ENCODE measurements around the gene SLC15A4. TPM values are rescaled to one million over a fixed set of nuclear protein-coding genes. Genes with fewer than 3 reads are reported as not detected.

The SLC15A4 gene
- polyA plus RNA-seq, 2 of the 4 experiments (the other 2 are of a cell fraction) = 21.6 to 40.0 TPM

DNA sequence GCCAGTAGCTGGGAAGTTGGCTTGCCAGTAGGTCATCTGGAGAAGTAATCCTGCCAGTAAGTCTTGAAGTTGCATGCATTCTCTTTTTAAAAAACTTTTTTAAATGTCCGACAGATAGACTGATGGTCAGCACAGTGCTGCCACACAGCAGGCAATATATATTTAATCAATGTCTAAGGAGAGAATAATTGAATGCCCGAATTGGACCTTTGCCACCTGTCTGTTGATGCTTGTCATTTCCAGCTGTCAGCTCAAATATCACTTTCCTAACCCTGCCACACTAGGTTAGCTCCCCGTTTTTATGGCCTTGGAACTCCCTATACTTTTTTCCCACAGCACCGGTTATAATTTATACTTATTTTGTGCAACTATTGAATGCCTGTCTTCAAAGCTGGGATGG lies 2.1 kb upstream of the SLC15A4 start:
- POLR2A ChIA-PET = no interaction called here
- no peak for TF ChIP-seq EHF (CRISPR knock-in tag; IDR thresholded peaks at IDR 0.05)
- TF ChIP-seq ZSCAN20 (CRISPR knock-in tag; IDR thresholded peaks at IDR 0.05) = no peak
- TF ChIP-seq HOXA7 (CRISPR knock-in tag; IDR thresholded peaks at IDR 0.05) = no peak
- no peak for TF ChIP-seq HDAC2 (IDR thresholded peaks at IDR 0.05)
- TF ChIP-seq, protein P1, sequence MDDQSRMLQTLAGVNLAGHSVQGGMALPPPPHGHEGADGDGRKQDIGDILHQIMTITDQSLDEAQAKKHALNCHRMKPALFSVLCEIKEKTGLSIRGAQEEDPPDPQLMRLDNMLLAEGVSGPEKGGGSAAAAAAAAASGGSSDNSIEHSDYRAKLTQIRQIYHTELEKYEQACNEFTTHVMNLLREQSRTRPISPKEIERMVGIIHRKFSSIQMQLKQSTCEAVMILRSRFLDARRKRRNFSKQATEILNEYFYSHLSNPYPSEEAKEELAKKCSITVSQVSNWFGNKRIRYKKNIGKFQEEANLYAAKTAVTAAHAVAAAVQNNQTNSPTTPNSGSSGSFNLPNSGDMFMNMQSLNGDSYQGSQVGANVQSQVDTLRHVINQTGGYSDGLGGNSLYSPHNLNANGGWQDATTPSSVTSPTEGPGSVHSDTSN (IDR thresholded peaks at IDR 0.05) = no peak
- TF ChIP-seq POLR2AphosphoS2 (conservative IDR thresholded peaks at IDR 0.05; ENCODE audit: low read length) = no peak
- no peak for TF ChIP-seq SMC3 (IDR thresholded peaks at IDR 0.05)
- no peak for TF ChIP-seq KDM5A (IDR thresholded peaks at IDR 0.05)
- TF ChIP-seq, protein P2, sequence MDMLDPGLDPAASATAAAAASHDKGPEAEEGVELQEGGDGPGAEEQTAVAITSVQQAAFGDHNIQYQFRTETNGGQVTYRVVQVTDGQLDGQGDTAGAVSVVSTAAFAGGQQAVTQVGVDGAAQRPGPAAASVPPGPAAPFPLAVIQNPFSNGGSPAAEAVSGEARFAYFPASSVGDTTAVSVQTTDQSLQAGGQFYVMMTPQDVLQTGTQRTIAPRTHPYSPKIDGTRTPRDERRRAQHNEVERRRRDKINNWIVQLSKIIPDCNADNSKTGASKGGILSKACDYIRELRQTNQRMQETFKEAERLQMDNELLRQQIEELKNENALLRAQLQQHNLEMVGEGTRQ (IDR thresholded peaks at IDR 0.05) = no peak
- TF ChIP-seq NFE2L2 (conservative IDR thresholded peaks at IDR 0.05; ENCODE audit: low read length) = no peak
- no peak for TF ChIP-seq JUNB (IDR thresholded peaks at IDR 0.05)
- no peak for TF ChIP-seq RNF2 (IDR thresholded peaks at IDR 0.05; ENCODE audit: borderline replicate concordance, low read depth)
- TF ChIP-seq, protein P3, sequence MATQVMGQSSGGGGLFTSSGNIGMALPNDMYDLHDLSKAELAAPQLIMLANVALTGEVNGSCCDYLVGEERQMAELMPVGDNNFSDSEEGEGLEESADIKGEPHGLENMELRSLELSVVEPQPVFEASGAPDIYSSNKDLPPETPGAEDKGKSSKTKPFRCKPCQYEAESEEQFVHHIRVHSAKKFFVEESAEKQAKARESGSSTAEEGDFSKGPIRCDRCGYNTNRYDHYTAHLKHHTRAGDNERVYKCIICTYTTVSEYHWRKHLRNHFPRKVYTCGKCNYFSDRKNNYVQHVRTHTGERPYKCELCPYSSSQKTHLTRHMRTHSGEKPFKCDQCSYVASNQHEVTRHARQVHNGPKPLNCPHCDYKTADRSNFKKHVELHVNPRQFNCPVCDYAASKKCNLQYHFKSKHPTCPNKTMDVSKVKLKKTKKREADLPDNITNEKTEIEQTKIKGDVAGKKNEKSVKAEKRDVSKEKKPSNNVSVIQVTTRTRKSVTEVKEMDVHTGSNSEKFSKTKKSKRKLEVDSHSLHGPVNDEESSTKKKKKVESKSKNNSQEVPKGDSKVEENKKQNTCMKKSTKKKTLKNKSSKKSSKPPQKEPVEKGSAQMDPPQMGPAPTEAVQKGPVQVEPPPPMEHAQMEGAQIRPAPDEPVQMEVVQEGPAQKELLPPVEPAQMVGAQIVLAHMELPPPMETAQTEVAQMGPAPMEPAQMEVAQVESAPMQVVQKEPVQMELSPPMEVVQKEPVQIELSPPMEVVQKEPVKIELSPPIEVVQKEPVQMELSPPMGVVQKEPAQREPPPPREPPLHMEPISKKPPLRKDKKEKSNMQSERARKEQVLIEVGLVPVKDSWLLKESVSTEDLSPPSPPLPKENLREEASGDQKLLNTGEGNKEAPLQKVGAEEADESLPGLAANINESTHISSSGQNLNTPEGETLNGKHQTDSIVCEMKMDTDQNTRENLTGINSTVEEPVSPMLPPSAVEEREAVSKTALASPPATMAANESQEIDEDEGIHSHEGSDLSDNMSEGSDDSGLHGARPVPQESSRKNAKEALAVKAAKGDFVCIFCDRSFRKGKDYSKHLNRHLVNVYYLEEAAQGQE (IDR thresholded peaks at IDR 0.05) = no peak
- TF ChIP-seq JUN (IDR thresholded peaks at IDR 0.05) = no peak
- no peak for TF ChIP-seq CHD4 (IDR thresholded peaks at IDR 0.05; ENCODE audit: borderline replicate concordance)
- no peak for TF ChIP-seq HOXB13 (CRISPR knock-in tag; IDR thresholded peaks at IDR 0.05; ENCODE audit: low read depth)
- peaks cover 13% of the 10 kb centered on the region for H3K4me1 ChIP-seq
- DNase-seq (ENCODE audit: low read depth in 1 of 2, low spot score in 1 of 2) = no peak
- no peak overlapping the region for H3K4me3 ChIP-seq
- no peak for FAIRE-seq
- ATAC-seq = no peak
- H3K27ac ChIP-seq = no peak overlapping the region
- H3K9me3 ChIP-seq = no peaks in the 10 kb centered on the region
- CTCF ChIA-PET = no interaction called here
- 64% methylated on average over 4 of the region's 4 CpGs for WGBS (ENCODE audit: missing lambda C conversion rate)
- no peak overlapping the region for H3K4me2 ChIP-seq

DNA sequence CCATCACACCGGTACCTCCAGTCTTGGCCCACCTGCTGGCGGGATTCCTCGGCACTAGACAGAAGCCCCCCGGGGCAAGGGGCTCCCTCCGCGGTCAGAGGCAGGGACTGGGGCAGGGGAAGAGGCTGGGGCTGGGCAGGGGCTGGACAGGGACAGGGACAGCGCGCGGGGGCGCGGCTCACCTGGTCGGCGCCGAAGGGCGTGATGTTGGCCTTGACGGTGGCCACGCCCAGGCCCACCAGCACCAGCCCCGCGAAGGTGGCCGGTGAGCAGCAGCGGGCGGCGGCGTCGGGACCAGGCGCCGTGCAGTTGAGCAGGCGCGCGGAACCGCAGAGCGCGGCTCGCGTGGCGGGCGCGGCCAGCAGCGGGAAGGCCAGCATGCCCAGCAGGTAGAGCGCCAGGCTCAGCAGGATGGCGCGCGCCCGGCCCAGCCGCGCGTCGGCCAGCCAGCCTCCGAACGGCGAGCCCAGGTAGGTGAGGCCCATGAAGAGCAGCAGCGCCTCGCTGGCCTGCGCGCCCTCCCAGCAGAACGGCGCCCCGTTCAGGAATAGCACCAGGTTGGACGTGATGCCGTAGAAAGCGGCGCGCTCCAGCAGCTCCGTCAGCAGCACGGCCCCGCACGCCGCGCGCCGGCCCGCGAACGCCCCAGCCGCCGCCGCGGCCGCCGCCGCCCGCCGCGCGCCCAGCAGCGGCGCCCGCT lies 392 bp downstream of the SLC15A4 start:
- DNase-seq (ENCODE audit: low read depth in 1 of 2, low spot score in 1 of 2) = peak in 1 of 2 experiments; percentile 40
- CTCF ChIA-PET = interaction anchor here (0.9 kb wide), 1 partner anchor 13 kb away, joined by 3 read pairs; no protein-coding TSS in a partner anchor

More for the DNA sequence above, 392 bp downstream of the SLC15A4 start:
- TF ChIP-seq POLR2A (IDR thresholded peaks at IDR 0.05; ENCODE audit: low read length) (peak; percentile 5; the same call in 1 of the 2 replicates), PHF8 (IDR thresholded peaks at IDR 0.05; ENCODE audit: borderline replicate concordance, low read depth) (peak; percentile 61; the same call in 1 of the 2 replicates), RARB (CRISPR knock-in tag; IDR thresholded peaks at IDR 0.05) (no peak), SREBF2 (IDR thresholded peaks at IDR 0.05) (no peak), JUNB (IDR thresholded peaks at IDR 0.05) (no peak)
- TF ChIP-seq, protein P4, sequence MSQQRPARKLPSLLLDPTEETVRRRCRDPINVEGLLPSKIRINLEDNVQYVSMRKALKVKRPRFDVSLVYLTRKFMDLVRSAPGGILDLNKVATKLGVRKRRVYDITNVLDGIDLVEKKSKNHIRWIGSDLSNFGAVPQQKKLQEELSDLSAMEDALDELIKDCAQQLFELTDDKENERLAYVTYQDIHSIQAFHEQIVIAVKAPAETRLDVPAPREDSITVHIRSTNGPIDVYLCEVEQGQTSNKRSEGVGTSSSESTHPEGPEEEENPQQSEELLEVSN (IDR thresholded peaks at IDR 0.05; ENCODE audit: borderline replicate concordance, low read depth) = no peak
- TF ChIP-seq, protein P5, sequence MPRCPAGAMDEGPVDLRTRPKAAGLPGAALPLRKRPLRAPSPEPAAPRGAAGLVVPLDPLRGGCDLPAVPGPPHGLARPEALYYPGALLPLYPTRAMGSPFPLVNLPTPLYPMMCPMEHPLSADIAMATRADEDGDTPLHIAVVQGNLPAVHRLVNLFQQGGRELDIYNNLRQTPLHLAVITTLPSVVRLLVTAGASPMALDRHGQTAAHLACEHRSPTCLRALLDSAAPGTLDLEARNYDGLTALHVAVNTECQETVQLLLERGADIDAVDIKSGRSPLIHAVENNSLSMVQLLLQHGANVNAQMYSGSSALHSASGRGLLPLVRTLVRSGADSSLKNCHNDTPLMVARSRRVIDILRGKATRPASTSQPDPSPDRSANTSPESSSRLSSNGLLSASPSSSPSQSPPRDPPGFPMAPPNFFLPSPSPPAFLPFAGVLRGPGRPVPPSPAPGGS (IDR thresholded peaks at IDR 0.05) = no peak
- peak overlapping the region; percentile 96 for H3K4me3 ChIP-seq
- H3K27ac ChIP-seq = peak overlapping the region; percentile 94 to 98
- H3K9me3 ChIP-seq = no peaks in the 10 kb centered on the region
- ATAC-seq (peak; percentile 34 to 76), FAIRE-seq (no peak)
- POLR2A ChIA-PET = interaction anchor here (1.1 to 1.4 kb wide), 5 partner anchors 9 to 17 kb away, joined by 3 to 8 read pairs (median 5); no protein-coding TSS in a partner anchor
- H3K4me2 ChIP-seq = peak overlapping the region; percentile 90
- peaks cover 19% of the 10 kb centered on the region for H3K4me1 ChIP-seq
- WGBS (ENCODE audit: missing lambda C conversion rate) = 2% methylated on average over 37 of the region's 88 CpGs
